Mesenteric fat pad (tissue), 1 donor: ENCODE results near the gene CD3E. TPM values are rescaled to one million over a fixed set of nuclear protein-coding genes. Genes with fewer than 3 reads are reported as not detected.

Experiments
- total RNA-seq: library from RNA; stranded (reverse); fragmentation: NEBNext Ultra II Directional; extraction: Animal tissue kit (Norgen Biotek cat#: 25700); gene quantifications from one replicate; pipeline ENCODE4 v1.2.1, GENCODE V29; 2021
- donor health status: DM: yes; HTN: yes; CAD: no.

The CD3E gene
- total RNA-seq, 1 donor from 2014 or later: 2.2 TPM

Other genes with a start within 250 kb of the CD3E start
- gene TMPRSS4, start 227.7 kb upstream of the CD3E start, total RNA-seq: not detected
- not detected for gene SMIM35, start 217.8 kb upstream of the CD3E start, total RNA-seq
- 2.3 TPM for gene SCN4B, start 151.9 kb upstream of the CD3E start, total RNA-seq
- not detected for gene SCN2B, start 128.1 kb upstream of the CD3E start, total RNA-seq
- 7.9 TPM for gene JAML, start 79.7 kb upstream of the CD3E start, total RNA-seq
- gene MPZL3, start 52.4 kb upstream of the CD3E start, total RNA-seq: 1.7 TPM
- gene MPZL2, start 40.4 kb upstream of the CD3E start, total RNA-seq: 36.8 TPM
- 1.3 TPM for gene CD3D, start 38.0 kb downstream of the CD3E start, total RNA-seq
- 1.1 TPM for gene CD3G, start 39.6 kb downstream of the CD3E start, total RNA-seq
- 39.3 TPM for gene UBE4A, start 54.9 kb downstream of the CD3E start, total RNA-seq
- 182 TPM for gene ATP5MG, start 96.9 kb downstream of the CD3E start, total RNA-seq
- gene KMT2A, start 131.8 kb downstream of the CD3E start, total RNA-seq: 43.6 TPM
- not detected for gene TTC36, start 222.7 kb downstream of the CD3E start, total RNA-seq
- gene TMEM25, start 226.5 kb downstream of the CD3E start, total RNA-seq: 2.7 TPM